LNCAP (cell line): ENCODE data around the gene RTN4RL2.

Experiments
- TF ChIP-seq, protein P1 (sequence below): fragments of 450-650 bp; IDR thresholded peaks from 2 replicates; pipeline ENCODE4 v1.5.1; 2017; ENCODE audit warnings: mild to moderate bottlenecking

RTN4RL2 gene

GRCh38 chr11:57426929-57427726 lies 33.2 kb upstream of the RTN4RL2 start, which contains the start of gene SLC43A3:
Gene SLC43A3, minus strand, starts transcription at chr11:57427121. Its CDS starts 949 bp downstream, at chr11:57426172.
- TF ChIP-seq, protein P1, sequence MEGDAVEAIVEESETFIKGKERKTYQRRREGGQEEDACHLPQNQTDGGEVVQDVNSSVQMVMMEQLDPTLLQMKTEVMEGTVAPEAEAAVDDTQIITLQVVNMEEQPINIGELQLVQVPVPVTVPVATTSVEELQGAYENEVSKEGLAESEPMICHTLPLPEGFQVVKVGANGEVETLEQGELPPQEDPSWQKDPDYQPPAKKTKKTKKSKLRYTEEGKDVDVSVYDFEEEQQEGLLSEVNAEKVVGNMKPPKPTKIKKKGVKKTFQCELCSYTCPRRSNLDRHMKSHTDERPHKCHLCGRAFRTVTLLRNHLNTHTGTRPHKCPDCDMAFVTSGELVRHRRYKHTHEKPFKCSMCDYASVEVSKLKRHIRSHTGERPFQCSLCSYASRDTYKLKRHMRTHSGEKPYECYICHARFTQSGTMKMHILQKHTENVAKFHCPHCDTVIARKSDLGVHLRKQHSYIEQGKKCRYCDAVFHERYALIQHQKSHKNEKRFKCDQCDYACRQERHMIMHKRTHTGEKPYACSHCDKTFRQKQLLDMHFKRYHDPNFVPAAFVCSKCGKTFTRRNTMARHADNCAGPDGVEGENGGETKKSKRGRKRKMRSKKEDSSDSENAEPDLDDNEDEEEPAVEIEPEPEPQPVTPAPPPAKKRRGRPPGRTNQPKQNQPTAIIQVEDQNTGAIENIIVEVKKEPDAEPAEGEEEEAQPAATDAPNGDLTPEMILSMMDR: no peak

- TF ChIP-seq, protein P1: no peak
These were observed 32.6 kb upstream of the RTN4RL2 start for GRCh38 chr11:57427727-57428082.

DNA sequence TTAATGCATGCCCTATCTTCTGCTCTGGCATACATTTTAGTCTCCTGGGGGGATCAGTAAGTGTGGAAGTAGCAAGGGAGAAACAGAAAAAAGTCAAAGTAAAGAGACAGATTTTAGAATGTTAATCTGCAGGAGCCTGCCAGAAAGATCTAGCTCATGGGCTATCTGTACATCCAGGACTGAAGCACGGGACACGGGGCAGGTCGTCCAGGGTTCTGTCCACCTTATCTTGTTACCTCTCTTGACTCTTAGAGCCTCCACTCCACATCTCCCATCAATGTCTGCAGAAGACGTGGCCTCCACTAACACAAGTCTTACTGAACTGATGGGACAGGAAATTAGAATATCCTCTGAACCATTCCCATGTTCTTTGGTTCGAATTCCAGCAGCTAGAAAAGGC lies 31.7 kb upstream of the RTN4RL2 start:
- TF ChIP-seq, protein P1: no peak

DNA sequence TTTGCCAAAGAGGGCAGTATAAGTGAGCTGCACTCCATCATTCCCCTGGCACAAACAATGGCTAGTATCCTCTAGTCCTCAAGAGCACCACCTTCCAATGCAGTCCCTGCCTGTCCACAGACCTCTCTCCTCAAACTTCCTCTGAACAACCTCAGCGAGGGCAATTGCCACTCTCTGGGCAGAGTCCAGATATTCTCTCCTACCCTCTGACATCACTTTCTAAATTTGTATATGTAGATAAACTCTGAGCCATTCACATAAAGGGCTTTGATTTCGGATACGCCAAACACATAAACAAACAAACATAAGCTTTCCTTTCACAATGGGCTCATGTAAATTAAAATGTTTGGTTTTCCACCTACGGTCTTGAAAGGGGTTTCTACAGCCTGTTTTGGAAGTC lies 30.4 kb upstream of the RTN4RL2 start:
- TF ChIP-seq, protein P1: no peak

GRCh38 chr11:57430952-57431351 lies 29.4 kb upstream of the RTN4RL2 start:
- TF ChIP-seq, protein P1: no peak

- TF ChIP-seq, protein P1: no peak
These were observed 28.2 kb upstream of the RTN4RL2 start for GRCh38 chr11:57432149-57432561.

GRCh38 chr11:57432714-57433163 lies 27.6 kb upstream of the RTN4RL2 start:
- TF ChIP-seq, protein P1: no peak
